ENCODE data around the gene MLLT3. TPM values are rescaled to one million over a fixed set of nuclear protein-coding genes. Genes with fewer than 3 reads are reported as not detected.

Gene MLLT3
- total and polyA plus RNA-seq, 2 of the 8 experiments (the other 6 are each of a cell fraction or from before 2014, with no cell fraction given), result 5.9 to 9.6 TPM

DNA sequence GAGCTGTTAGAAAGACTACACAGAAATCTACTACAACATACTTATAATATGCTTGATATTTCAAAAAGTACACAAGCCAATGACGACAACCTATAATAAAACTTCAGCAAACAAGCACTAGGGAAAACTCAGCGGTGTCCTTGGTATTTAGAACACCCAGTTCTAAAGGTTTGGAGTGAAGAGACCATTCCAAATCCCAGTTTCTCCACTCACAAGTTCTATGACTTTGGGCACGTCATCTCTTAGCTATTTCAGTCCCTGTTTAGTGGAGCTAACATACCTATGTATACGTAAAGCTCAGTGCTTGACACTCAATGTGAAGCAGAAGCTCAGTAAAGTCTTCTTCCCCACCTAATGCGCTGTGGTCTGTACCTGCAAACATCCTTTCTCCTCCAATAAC, 52.8 kb downstream of the MLLT3 start:
- no peak overlapping the region for H4K8ac ChIP-seq (ENCODE audit: extremely low read depth, insufficient read depth, low read length)
- no peak overlapping the region for H3K14ac ChIP-seq (ENCODE audit: insufficient read length)
- H4K5ac ChIP-seq (ENCODE audit: insufficient read length, low read depth, low read length), result no peak overlapping the region
- H3K27ac ChIP-seq (ENCODE audit: low read depth, low read length), result no peak overlapping the region
- H2BK20ac ChIP-seq (ENCODE audit: low read length), result no peak overlapping the region
- no peak overlapping the region for H2AFZ ChIP-seq (ENCODE audit: low read length)
- ChIA-PET POLR2A (ENCODE audit: partially characterized antibody) (no interaction called here), CTCF (ENCODE audit: partially characterized antibody) (interaction anchor here (0.6 to 0.9 kb wide), 2 partner anchors 45 to 896 kb away, joined by 3 read pairs; no protein-coding TSS in a partner anchor)
- no peaks in the 10 kb centered on the region for H3K23me2 ChIP-seq (ENCODE audit: low read depth, low read length)
- no peak overlapping the region for H3K4me2 ChIP-seq (ENCODE audit: insufficient read depth in 1 of 2, low read depth in 2 of 2, low read length in 2 of 2)
- no peaks in the 10 kb centered on the region for H3K79me2 ChIP-seq (ENCODE audit: control insufficient read depth in 1 of 2, insufficient read depth in 2 of 2, low read length in 2 of 2)
- no peak overlapping the region for H3K9ac ChIP-seq (replicated peaks in 1 of 4; ENCODE audit: extremely low read depth in 1 of 4, low read depth in 3 of 4, low read length in 3 of 4)
- H3K18ac ChIP-seq (ENCODE audit: extremely low read depth, low read length), result no peak overlapping the region
- H2BK5ac ChIP-seq (ENCODE audit: low read depth, low read length), result no peak overlapping the region
- no peaks in the 10 kb centered on the region for H3K27me3 ChIP-seq (replicated peaks in 1 of 4; ENCODE audit: control insufficient read depth in 3 of 4, extremely low read depth in 1 of 4, insufficient read depth in 3 of 4, low read length in 3 of 4)
- no peaks in the 10 kb centered on the region; the same call in 1 of the 2 replicates for H3K79me1 ChIP-seq (ENCODE audit: low read depth, low read length)
- H3K9me3 ChIP-seq (ENCODE audit: insufficient read depth in 2 of 2, low read depth in 1 of 2, low read length in 1 of 2), result no peaks in the 10 kb centered on the region
- no peak overlapping the region for H2AK5ac ChIP-seq (ENCODE audit: low read depth, low read length)
- no peak overlapping the region for H2BK120ac ChIP-seq (replicated peaks; ENCODE audit: low read depth, low read length)
- no peak for DNase-seq (ENCODE audit: low read depth in 1 of 2, low spot score in 2 of 2)
- no peak for FAIRE-seq
- no peak overlapping the region for H2BK15ac ChIP-seq (ENCODE audit: low read length)
- H4K91ac ChIP-seq (replicated peaks; ENCODE audit: insufficient read length, low read length), result no peak overlapping the region
- H3K36me3 ChIP-seq (ENCODE audit: control insufficient read depth in 2 of 4, insufficient read depth in 4 of 4, low read length in 3 of 4), result no peaks in the 10 kb centered on the region
- no peaks in the 10 kb centered on the region for H4K20me1 ChIP-seq (replicated peaks in 1 of 2; ENCODE audit: control insufficient read depth in 1 of 2, insufficient read depth in 2 of 2, low read length in 2 of 2)
- H3K56ac ChIP-seq (replicated peaks; ENCODE audit: insufficient read length, low read depth, low read length), result no peak overlapping the region
- H3K4me3 ChIP-seq (ENCODE audit: extremely low read depth in 1 of 4, insufficient read depth in 2 of 4, low read depth in 3 of 4, low read length in 4 of 4), result no peak overlapping the region
- no peak overlapping the region for H2BK12ac ChIP-seq (ENCODE audit: low read depth, low read length)
- H3K4me1 ChIP-seq (replicated peaks in 1 of 4; ENCODE audit: control insufficient read depth in 3 of 4, insufficient read depth in 4 of 4, low read length in 3 of 4), result no peaks in the 10 kb centered on the region
- no peak overlapping the region for H3K23ac ChIP-seq (ENCODE audit: insufficient read length)
- 72% methylated on average over 5 of the region's 5 CpGs; no CpG with 5 or more reads in 1 of the 2 experiments for WGBS, 2 experiments (ENCODE audit: extremely low coverage in 1 of 2, insufficient coverage in 1 of 2, insufficient read length in 1 of 2, insufficient replicate concordance in 2 of 2, low coverage in 1 of 2, low lambda C conversion rate in 2 of 2, missing lambda C conversion rate in 1 of 2)
- H3K4ac ChIP-seq (replicated peaks; ENCODE audit: insufficient read length, low read depth, low read length), result no peak overlapping the region
- TF ChIP-seq KDM5A (IDR thresholded peaks at IDR 0.05; ENCODE audit: low read length) (no peak), JUN (IDR thresholded peaks at IDR 0.05; ENCODE audit: low read depth, low read length) (no peak), CEBPB (IDR thresholded peaks at IDR 0.05; ENCODE audit: low read depth, low read length) (no peak), EP300 (IDR thresholded peaks at IDR 0.05; ENCODE audit: borderline replicate concordance in 1 of 2, low read depth in 2 of 2, low read length in 2 of 2) (no peak), GABPA (IDR thresholded peaks at IDR 0.05; ENCODE audit: borderline replicate concordance, insufficient read depth, low read length) (no peak), EGR1 (IDR thresholded peaks at IDR 0.05; ENCODE audit: borderline replicate concordance, low read depth, low read length) (no peak), EZH2 (IDR thresholded peaks at IDR 0.05; ENCODE audit: low read depth, low read length, severe bottlenecking) (no peak), SIX5 (IDR thresholded peaks at IDR 0.05; ENCODE audit: low read depth, low read length) (no peak), TBP (IDR thresholded peaks at IDR 0.05; ENCODE audit: low read depth, low read length) (no peak)
- TF ChIP-seq, protein P1, sequence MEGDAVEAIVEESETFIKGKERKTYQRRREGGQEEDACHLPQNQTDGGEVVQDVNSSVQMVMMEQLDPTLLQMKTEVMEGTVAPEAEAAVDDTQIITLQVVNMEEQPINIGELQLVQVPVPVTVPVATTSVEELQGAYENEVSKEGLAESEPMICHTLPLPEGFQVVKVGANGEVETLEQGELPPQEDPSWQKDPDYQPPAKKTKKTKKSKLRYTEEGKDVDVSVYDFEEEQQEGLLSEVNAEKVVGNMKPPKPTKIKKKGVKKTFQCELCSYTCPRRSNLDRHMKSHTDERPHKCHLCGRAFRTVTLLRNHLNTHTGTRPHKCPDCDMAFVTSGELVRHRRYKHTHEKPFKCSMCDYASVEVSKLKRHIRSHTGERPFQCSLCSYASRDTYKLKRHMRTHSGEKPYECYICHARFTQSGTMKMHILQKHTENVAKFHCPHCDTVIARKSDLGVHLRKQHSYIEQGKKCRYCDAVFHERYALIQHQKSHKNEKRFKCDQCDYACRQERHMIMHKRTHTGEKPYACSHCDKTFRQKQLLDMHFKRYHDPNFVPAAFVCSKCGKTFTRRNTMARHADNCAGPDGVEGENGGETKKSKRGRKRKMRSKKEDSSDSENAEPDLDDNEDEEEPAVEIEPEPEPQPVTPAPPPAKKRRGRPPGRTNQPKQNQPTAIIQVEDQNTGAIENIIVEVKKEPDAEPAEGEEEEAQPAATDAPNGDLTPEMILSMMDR (IDR thresholded peaks at IDR 0.05; ENCODE audit: control extremely low read depth in 1 of 3, insufficient read depth in 1 of 3, low read depth in 1 of 3, low read length in 3 of 3), result no peak
- TF ChIP-seq, protein P2, sequence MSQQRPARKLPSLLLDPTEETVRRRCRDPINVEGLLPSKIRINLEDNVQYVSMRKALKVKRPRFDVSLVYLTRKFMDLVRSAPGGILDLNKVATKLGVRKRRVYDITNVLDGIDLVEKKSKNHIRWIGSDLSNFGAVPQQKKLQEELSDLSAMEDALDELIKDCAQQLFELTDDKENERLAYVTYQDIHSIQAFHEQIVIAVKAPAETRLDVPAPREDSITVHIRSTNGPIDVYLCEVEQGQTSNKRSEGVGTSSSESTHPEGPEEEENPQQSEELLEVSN (IDR thresholded peaks at IDR 0.05), result no peak

All from H1 (cell line).